Choroid plexus epithelial cell (primary cell): ENCODE measurements around the gene MUC5B.

Experiments used
- DNase-seq: peaks from one replicate; pipeline ENCODE4 v3.0.0-alpha.2; 2010; ENCODE audit warnings: low read depth
- H3K4me3 ChIP-seq: 2 replicates; pipeline ENCODE4 v1.5.1; 2011; ENCODE audit warnings: low read depth, mild to moderate bottlenecking, control low read depth, low read length, moderate library complexity
- TF ChIP-seq, protein P1 (sequence below): conservative IDR thresholded peaks from 2 replicates; pipeline ENCODE4 v1.5.1; 2011; ENCODE audit warnings: low read depth, mild to moderate bottlenecking, control low read depth, inconsistent platforms, low read length, moderate library complexity

The MUC5B gene

DNA sequence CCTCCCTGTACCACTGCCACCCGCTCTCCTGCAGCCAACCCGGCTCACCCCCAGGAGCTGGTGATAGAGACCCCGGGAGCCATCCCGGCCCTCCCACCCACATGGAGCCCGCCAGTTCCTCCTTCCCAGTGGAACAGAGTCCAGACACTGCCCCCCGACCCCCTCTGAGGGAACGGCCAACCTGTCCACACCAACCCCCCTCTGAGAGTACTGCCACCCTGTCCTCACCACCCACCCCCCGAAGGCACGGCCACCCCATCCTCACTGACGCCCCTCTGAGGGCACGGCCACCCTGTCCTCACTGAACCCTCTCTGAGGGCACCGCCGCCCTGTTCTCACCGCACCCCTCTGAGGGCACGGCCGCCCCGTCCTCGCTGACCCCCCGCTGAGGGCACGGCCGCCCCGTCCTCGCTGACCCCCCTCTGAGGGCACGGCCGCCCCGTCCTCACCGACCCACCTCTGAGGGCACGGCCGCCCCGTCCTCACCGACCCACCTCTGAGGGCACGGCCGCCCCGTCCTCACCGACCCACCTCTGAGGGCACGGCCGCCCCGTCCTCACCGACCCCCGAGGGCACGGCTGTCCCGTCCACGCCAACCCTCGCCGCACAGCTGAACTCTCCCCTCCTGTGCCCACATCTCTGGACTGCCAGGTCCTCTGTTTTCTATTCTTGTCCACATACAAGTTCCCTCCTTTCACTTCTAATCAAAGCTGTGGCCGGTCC, 68.6 kb downstream of the MUC5B start:
- TF ChIP-seq, protein P1, sequence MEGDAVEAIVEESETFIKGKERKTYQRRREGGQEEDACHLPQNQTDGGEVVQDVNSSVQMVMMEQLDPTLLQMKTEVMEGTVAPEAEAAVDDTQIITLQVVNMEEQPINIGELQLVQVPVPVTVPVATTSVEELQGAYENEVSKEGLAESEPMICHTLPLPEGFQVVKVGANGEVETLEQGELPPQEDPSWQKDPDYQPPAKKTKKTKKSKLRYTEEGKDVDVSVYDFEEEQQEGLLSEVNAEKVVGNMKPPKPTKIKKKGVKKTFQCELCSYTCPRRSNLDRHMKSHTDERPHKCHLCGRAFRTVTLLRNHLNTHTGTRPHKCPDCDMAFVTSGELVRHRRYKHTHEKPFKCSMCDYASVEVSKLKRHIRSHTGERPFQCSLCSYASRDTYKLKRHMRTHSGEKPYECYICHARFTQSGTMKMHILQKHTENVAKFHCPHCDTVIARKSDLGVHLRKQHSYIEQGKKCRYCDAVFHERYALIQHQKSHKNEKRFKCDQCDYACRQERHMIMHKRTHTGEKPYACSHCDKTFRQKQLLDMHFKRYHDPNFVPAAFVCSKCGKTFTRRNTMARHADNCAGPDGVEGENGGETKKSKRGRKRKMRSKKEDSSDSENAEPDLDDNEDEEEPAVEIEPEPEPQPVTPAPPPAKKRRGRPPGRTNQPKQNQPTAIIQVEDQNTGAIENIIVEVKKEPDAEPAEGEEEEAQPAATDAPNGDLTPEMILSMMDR = no peak
- no peak for DNase-seq
- H3K4me3 ChIP-seq = no peak overlapping the region

DNA sequence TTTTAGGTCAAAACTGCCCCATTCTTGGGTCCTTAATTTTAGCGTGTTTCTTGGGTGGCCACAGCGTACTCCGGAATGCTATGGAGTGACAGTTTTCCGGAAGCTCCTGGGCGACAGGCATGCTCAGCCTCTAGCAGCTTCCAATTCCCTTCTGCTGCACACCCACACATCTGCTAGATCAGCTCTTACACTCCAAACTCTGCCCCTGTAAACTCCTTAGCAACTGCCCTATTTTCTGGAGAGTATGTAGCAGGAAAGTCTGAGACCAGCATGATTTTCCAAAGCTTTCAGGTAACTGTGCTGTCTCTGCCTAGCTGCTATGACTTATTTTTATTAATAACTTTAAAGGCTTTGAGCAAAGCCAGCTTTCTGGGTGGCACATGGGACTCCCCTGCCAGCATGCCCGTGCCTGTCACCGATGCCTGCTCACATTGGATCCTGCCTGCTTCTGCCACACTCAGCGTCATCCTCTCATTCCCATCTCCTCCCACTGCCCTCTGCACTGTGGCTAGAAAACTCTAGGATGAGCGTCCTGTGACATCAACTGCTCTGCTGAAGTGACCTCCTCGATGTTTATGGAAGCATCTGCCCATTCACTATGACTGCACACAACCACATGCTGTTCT, 69.3 kb downstream of the MUC5B start:
- DNase-seq = no peak
- TF ChIP-seq, protein P1 = no peak
- H3K4me3 ChIP-seq = no peak overlapping the region

DNA sequence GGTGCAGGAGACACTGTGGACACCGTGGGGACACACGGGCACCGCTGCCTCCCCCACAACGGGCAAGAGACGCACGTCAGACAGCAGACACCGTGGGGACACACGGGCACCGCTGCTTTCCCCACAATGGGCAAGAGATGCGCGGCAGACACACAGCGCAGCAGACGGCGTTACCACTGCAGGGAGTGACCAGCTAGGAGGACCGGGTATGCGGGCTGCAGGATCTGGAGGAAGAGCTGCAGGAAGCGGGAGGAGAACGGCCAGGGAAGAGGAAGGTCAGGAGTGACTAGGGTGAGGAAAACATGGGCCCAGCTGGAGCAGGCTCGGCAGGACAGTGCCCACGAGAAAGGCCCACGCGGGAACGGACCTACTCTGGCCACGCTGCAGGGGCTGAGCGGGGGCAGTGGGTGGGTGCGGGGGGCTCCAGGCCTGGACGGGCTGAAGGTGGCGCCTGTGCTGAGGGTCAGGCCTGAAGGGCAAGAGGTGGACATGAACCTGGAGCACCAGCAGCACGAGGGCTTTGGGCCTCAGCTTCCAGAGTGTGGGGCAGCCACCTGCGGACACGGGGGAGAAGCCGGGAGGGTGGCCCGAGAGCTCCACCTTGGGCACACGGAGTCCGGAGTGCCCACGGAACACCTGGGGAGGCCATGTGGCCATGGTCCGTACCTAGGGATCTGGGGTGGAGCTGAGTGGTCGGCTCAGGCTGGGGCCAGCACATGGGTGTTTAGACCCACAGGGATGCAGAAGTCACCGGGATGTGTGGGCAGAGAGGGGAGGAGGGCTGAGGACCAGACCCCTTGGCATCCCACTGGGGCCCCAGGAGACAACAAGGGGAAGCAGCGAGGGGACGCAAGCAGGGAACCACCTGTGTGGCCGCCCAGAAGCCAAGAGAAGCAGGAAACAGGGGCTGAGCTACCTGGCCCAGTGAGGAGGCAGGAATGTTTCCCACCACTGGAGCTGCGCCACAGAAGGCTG, 70.1 kb downstream of the MUC5B start:
- TF ChIP-seq, protein P1 = no peak
- no peak overlapping the region for H3K4me3 ChIP-seq
- DNase-seq = no peak

DNA sequence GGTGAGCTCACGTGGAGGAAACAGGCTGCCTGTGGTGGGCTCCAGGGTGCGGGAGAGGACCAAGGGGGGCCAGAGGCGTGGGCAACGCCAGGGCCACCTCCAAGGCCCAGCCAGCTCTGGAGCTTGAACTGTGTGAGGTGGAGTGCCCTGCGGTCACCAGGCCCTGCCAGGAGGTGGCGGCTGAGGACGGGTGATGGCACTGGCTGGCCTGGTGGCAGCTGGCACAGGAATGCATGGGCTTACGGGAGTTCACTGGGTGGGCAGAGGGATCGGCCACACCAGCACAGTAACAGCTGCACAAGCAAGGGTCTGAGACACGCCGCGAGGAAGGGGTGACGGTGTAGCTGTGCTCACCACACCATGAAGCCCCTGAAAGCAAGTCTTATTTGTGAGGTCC, 70.8 kb downstream of the MUC5B start:
- H3K4me3 ChIP-seq = no peak overlapping the region
- TF ChIP-seq, protein P1 = no peak
- no peak for DNase-seq

DNA sequence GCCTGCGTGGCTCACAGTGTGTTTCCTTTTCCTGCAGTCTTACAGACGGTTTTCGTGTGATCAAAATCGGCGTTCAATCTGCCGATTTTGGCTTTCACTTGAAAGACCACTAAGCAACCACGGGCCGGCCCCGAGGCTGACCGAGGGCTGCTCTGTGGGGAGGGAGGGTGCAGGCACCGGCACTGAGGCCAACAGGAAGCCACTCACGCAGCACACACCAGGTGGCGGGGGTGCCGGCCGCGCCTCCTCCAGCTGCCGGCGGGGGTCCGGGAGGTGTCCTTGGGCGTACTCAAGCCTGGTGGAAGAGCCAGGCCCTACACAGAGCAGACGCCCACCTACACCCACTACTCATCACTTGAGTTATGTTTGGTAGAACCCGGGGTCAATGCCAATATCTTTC, 72.2 kb downstream of the MUC5B start:
- TF ChIP-seq, protein P1 = no peak
- no peak overlapping the region for H3K4me3 ChIP-seq
- no peak for DNase-seq

DNA sequence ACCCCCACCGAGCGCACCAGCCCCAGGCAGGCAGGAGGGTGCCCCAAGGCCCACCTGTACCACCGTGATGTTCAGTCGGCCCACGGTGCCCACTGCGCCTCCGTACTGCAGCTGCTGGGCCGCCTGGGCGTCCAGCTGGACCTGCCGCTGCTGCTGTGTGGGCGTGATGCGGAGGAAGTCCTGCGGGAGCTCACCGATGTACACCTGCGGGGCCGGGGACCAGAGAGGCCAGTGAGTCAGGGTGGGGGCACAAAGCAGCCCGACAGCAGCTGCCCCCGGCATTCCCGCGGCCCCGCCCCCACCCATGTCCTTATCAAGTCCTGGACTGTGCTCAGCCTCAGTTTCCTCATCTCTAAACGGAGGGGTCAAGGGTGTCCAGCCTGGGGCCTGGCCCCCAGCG, 72.7 kb downstream of the MUC5B start:
- no peak for DNase-seq
- no peak overlapping the region for H3K4me3 ChIP-seq
- TF ChIP-seq, protein P1 = no peak
